Dermis blood vessel endothelial cell (primary cell): ENCODE results near the gene CLEC9A. TPM values are rescaled to one million over a fixed set of nuclear protein-coding genes. Genes with fewer than 3 reads are reported as not detected.

Source experiments
- DNase-seq: peaks from one replicate; pipeline ENCODE4 v3.0.0; 2010
- total RNA-seq: library from RNA; depleted of rRNA; stranded (reverse); fragments of >200 nt; gene quantifications from 2 replicates; pipeline ENCODE4 v1.2.3, GENCODE V29; 2014

The CLEC9A gene
- total RNA-seq, 1 donor from 2014 or later: not detected

DNA sequence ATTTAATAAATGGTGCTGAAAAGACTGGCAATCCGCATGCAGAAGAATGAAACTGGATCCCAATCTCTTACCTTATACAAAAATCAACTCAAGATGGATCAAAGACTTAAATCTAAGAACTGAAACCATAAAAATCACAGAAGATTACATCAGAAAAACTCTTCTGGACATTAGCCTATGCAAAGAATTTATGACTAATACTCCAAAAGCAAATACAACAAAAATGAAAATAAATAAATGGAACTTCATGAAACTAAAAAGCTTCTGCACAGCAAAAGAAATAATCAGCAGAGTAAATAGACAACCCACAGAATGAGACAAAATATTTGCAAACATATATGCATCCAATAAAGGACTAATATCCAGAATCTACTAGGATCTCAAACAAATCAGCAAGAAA is 82.6 kb downstream of the CLEC9A start:
- DNase-seq: no peak

DNA sequence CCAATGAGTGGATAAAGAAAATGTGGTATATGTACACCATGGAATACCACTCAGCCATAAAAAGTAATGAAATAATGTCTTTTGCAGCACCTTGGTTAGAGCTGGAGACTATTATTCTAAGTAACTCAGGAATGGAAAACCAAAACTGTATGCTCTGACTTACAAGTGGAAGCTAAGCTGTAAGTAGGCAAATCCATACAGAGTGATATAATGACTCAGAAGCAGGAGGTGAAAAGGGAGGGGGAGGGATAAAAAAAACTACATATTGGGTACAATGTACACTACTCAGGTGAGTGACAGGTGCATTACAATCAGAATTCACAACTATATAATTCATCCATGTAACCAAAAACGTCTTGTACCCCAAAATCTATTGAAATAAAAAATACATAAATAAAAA is 83.4 kb downstream of the CLEC9A start:
- DNase-seq: no peak

- DNase-seq: no peak
These were observed 84.8 kb downstream of the CLEC9A start for GRCh38 chr12:10115311-10115710.

Other genes with a start within 250 kb of the CLEC9A start
- not detected in 2 replicates for gene KLRF1, start 203.2 kb upstream of the CLEC9A start, total RNA-seq
- 39.9 and 78.8 TPM in 2 replicates for gene CLEC2B, start 161.3 kb upstream of the CLEC9A start, total RNA-seq
- gene KLRF2, start 149.2 kb upstream of the CLEC9A start, total RNA-seq: not detected in 2 replicates
- not detected in 2 replicates for gene CLEC2A, start 98.3 kb upstream of the CLEC9A start, total RNA-seq
- gene CLEC12A, start 59.3 kb upstream of the CLEC9A start, total RNA-seq: not detected in 2 replicates
- gene CLEC1B, start 31.6 kb upstream of the CLEC9A start, total RNA-seq: not detected in 2 replicates
- gene CLEC12B, start 20.1 kb upstream of the CLEC9A start, total RNA-seq: under 0.01 and 0.19 TPM in 2 replicates
- gene CLEC1A, start 68.3 kb downstream of the CLEC9A start, total RNA-seq: 16.2 and 26.2 TPM in 2 replicates
- gene CLEC7A, start 99.5 kb downstream of the CLEC9A start, total RNA-seq: 0.47 and 0.68 TPM in 2 replicates
- gene OLR1, start 141.4 kb downstream of the CLEC9A start, total RNA-seq: not detected in 2 replicates
- not detected in 2 replicates for gene TMEM52B, start 148.3 kb downstream of the CLEC9A start, total RNA-seq
- gene GABARAPL1, start 182.2 kb downstream of the CLEC9A start, total RNA-seq: 76.9 and 88.2 TPM in 2 replicates